Adrenal gland (tissue), 12 donors: Measurements from ENCODE around the gene PLEKHG4B. TPM values are rescaled to one million over a fixed set of nuclear protein-coding genes. Genes with fewer than 3 reads are reported as not detected.
A peak's percentile ranks its signal among the peaks of the same experiment; 100 is the strongest.
"Not testable (repeated sequence)": the region's sequence is repeated elsewhere in the genome, so short reads cannot be mapped to it uniquely, and the experiment has no call there.

Experiments
- DNase-seq, 7 donors: peaks; one replicate each; pipeline ENCODE4 v3.0.0-alpha.2; 2019 to 2020
- H3K27ac ChIP-seq, 5 donors: fragments of 200-600 bp; sonication (generic) in 4 of 5; 1 replicate in 3 of 5; 2 replicates in 2 of 5; pipeline versions ENCODE4 v1.5.1 to v1.8.0; 2016 to 2020; ENCODE audit warnings: mild to moderate bottlenecking in 1 of 5
- H3K27me3 ChIP-seq: fragments of 200-600 bp; 2 replicates; pipeline ENCODE4 v1.8.0; 2021
- H3K36me3 ChIP-seq, 2 donors: fragments of 200-600 bp; replicated peaks in 1 of 2; 1 replicate in 1 of 2; 2 replicates in 1 of 2; pipeline versions ENCODE4 v1.5.1 to v1.8.0; 2018 to 2022
- H3K4me1 ChIP-seq, 2 donors: fragments of 200-600 bp; replicated peaks in 1 of 2; 1 replicate in 1 of 2; 2 replicates in 1 of 2; pipeline versions ENCODE4 v1.5.1 to v1.8.0; 2018 to 2021
- H3K4me3 ChIP-seq, 4 donors: fragments of 200-600 bp; sonication (generic) in 3 of 4; one replicate each; pipeline ENCODE4 v1.5.1; 2016 to 2018
- H3K9me3 ChIP-seq, 3 donors: fragments of 200-600 bp; sonication (generic) in 1 of 3; replicated peaks in 1 of 3; 1 replicate in 2 of 3; 2 replicates in 1 of 3; pipeline versions ENCODE4 v1.5.1 to v1.8.0; 2016 to 2021
- POLR2A ChIP-seq, 2 donors: fragments of 450-650 bp; IDR thresholded peaks; one replicate each; pipeline ENCODE4 v1.6.1; 2017; ENCODE audit warnings: antibody characterized with exemption in 2 of 2, mild to moderate bottlenecking in 2 of 2, moderate library complexity in 1 of 2
- WGBS, 4 donors: extraction: QIAGEN DNeasy Blood & Tissue Kit in 2 of 4; methylation state at CpG; one replicate each; pipeline versions ENCODE4 v1.1.5 to v1.1.7; 2013 to 2017; 5-methylcytosine and 5-hydroxymethylcytosine counted together
- intact Hi-C, 2 donors: fragments of 100-400 bp; cut with DNase I; formaldehyde crosslinking; loops; one replicate each; pipeline versions ENCODE4 v1.14.1 to v1.15.0; 2022 to 2023
- polyA plus RNA-seq, 3 donors: library from polyadenylated mRNA; stranded (reverse); fragments of 200-250 nt in 2 of 3; fragments of 350-450 nt in 1 of 3; fragmentation: Illumina TruSeq in 1 of 3; extraction: RNeasy Lipid Tissue Mini Kit (QIAGEN cat#74804) in 1 of 3; gene quantifications; one replicate each; pipeline ENCODE4 v1.2.3, GENCODE V29; 2013 to 2014
- small RNA-seq, 2 donors: library from RNA; depleted of rRNA; stranded (forward); fragments of <200 nt; gene quantifications; one replicate each; pipeline ENCODE3, GENCODE V24; 2016
- total RNA-seq, 9 donors: library from RNA; depleted of rRNA in 4 of 9; stranded (reverse); fragments of >200 nt in 4 of 9; fragments of 120-200 nt in 1 of 9; fragmentation: NEBNext Ultra II Directional in 1 of 9; extraction: Animal tissue kit (Norgen Biotek cat#: 25700) in 1 of 9; gene quantifications; one replicate each; pipeline versions ENCODE4 v1.1.0 to v1.2.4, GENCODE V29; 2013 to 2023
- TF ChIP-seq, protein P1 (sequence below), 6 experiments: fragments of 450-650 bp in 4 of 6; fragments of 200-600 bp in 2 of 6; sonication (generic) in 1 of 6; IDR thresholded peaks; 1 replicate in 5 of 6; 2 replicates in 1 of 6; pipeline versions ENCODE4 v1.5.1 to v1.8.0; 2016 to 2021; ENCODE audit warnings: antibody characterized with exemption in 6 of 6, mild to moderate bottlenecking in 2 of 6, moderate library complexity in 1 of 6
- donor health status: healthy with polysubstance abuse.
- donor health status: Bipolar disorder and iron deficiency.
- donor health status: DM: yes; HTN: yes; CAD: no.
- donor health status: DM: no; HTN: no; CAD: no.
- donor health status: DM: no; HTN: no; CAD: no.
- donor health status: DM: yes; HTN: yes; CAD: no.

Gene PLEKHG4B
- total and polyA plus RNA-seq, 12 donors, result 0.03 to 3.4 (median 0.12) TPM

DNA sequence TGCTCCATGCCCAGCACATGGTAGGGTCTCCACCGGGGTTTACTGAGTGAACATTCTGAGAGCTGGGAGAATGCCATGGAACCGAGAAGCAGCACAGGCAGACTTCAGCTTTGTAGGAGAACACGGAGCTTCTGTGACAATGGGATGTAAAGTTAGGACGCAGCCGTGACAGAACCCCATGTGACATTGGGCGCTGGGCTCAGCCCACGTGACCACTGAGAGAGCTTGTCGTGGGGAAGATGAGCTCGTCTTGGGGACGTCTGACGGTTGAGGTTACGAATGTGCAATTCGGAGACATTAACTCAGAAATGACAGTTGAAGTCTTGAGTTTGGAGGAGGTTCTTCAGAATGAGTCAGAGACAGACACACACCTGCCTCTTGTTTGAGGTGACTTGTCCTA, 139.7 kb downstream of the PLEKHG4B start:
- TF ChIP-seq POLR2A (IDR thresholded peaks at IDR 0.05), result no peak
- TF ChIP-seq, protein P1, sequence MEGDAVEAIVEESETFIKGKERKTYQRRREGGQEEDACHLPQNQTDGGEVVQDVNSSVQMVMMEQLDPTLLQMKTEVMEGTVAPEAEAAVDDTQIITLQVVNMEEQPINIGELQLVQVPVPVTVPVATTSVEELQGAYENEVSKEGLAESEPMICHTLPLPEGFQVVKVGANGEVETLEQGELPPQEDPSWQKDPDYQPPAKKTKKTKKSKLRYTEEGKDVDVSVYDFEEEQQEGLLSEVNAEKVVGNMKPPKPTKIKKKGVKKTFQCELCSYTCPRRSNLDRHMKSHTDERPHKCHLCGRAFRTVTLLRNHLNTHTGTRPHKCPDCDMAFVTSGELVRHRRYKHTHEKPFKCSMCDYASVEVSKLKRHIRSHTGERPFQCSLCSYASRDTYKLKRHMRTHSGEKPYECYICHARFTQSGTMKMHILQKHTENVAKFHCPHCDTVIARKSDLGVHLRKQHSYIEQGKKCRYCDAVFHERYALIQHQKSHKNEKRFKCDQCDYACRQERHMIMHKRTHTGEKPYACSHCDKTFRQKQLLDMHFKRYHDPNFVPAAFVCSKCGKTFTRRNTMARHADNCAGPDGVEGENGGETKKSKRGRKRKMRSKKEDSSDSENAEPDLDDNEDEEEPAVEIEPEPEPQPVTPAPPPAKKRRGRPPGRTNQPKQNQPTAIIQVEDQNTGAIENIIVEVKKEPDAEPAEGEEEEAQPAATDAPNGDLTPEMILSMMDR (IDR thresholded peaks at IDR 0.05), result no peak
- DNase-seq, result no peak
- no peaks in the 10 kb centered on the region for H3K4me1 ChIP-seq
- no peak overlapping the region for H3K4me3 ChIP-seq
- H3K9me3 ChIP-seq, result no peaks in the 10 kb centered on the region
- H3K27me3 ChIP-seq, result no peaks in the 10 kb centered on the region
- peaks cover 0 to 90% of the 10 kb centered on the region in 2 donors for H3K36me3 ChIP-seq
- H3K27ac ChIP-seq, result no peak overlapping the region
- WGBS, 4 donors, result 89 to 90% (median 89%) methylated on average over 13 of the region's 13 CpGs
- intact Hi-C loops, result no loop called here

DNA sequence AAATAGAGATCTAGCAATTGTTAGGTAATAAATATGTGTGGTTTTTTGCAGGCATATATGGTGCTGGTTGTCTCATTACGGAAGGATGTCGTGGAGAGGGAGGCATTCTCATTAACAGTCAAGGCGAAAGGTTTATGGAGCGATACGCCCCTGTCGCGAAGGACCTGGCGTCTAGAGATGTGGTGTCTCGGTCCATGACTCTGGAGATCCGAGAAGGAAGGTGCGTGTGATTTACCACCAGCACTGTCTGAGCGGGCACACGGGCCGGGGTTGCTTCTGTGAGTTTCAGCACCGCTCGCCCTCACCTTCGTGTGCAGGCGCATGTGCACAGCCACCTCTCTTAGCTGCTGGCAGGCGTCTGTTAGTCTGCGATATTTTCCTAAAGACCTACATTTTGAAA, 141.5 kb downstream of the PLEKHG4B start:
- intact Hi-C loops, H3K4me3 ChIP-seq, H3K4me1 ChIP-seq, H3K27me3 ChIP-seq, H3K27ac ChIP-seq, DNase-seq, H3K9me3 ChIP-seq: not testable (repeated sequence)
- WGBS, 4 donors, result 95 to 96% (median 95%) methylated on average over 20 of the region's 20 CpGs
- peaks cover 0 to 84% of the 10 kb centered on the region in 2 donors for H3K36me3 ChIP-seq

DNA sequence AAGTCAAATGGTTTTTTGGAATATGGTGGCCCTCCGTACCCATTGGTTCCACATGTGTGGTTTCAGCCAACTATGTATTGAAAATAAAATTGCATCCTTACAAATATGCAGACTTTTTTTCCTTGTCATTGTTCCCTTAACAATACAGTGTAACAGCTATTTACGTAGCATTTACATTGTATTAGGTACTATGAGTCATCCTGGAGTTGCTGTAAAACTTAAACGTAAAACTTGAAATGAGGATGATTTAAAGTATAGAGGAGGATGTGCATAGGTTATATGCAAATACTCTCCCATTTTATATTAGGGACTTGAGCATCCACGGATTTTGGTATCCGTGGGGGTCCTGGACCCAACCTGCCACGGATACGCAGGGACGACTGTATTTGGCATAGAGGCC, 142.5 kb downstream of the PLEKHG4B start:
- 90 to 96% (median 94%) methylated on average over 8 of the region's 8 CpGs for WGBS, 4 donors
- H3K4me1 ChIP-seq, result no peaks in the 10 kb centered on the region
- DNase-seq, result no peak
- H3K9me3 ChIP-seq, result no peaks in the 10 kb centered on the region
- intact Hi-C loops, result no loop called here
- no peak overlapping the region for H3K27ac ChIP-seq
- H3K4me3 ChIP-seq, result no peak overlapping the region
- no peaks in the 10 kb centered on the region for H3K27me3 ChIP-seq
- TF ChIP-seq, protein P1 (IDR thresholded peaks at IDR 0.05), result no peak
- TF ChIP-seq POLR2A (IDR thresholded peaks at IDR 0.05), result no peak
- H3K36me3 ChIP-seq, result peaks cover 0 to 83% of the 10 kb centered on the region in 2 donors

- peaks cover 0 to 79% of the 10 kb centered on the region in 2 donors for H3K36me3 ChIP-seq
- intact Hi-C loops, H3K27ac ChIP-seq, H3K4me1 ChIP-seq, H3K9me3 ChIP-seq, H3K27me3 ChIP-seq, H3K4me3 ChIP-seq: not testable (repeated sequence)
- 93 to 96% (median 95%) methylated on average over 5 to 9 of the region's 9 CpGs for WGBS, 4 donors
- peak in 1 of 7 donors; percentile 13 for DNase-seq
Measured at GRCh38 chr5:235527-235926, 143.6 kb downstream of the PLEKHG4B start.

DNA sequence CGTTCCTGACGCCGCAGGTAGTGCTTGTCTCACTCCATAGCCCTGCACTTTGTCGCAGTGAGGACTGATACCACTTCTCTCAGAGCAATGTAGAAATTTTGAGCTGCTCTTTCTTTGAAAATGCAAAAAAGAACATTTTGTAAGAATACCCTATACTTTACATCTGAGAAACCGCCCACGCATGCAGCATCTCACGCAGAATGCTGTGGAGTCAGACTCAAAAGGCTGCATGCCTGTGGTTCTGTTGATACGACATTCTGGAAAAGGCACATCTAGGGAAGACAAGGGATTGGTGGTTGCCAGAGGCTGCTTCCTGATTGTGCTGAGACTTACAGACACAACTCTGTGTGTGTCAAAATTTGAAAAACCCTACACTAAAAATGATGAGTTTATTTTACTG, 146.0 kb downstream of the PLEKHG4B start:
- H3K27me3 ChIP-seq, intact Hi-C loops, H3K4me3 ChIP-seq, DNase-seq, H3K27ac ChIP-seq, H3K4me1 ChIP-seq, H3K9me3 ChIP-seq: not testable (repeated sequence)
- WGBS, 4 donors, result 95 to 97% (median 97%) methylated on average over 8 of the region's 8 CpGs
- H3K36me3 ChIP-seq, result peaks cover 0 to 79% of the 10 kb centered on the region in 2 donors

Small RNA genes lying within 50 kb of the gene (small RNA-seq; reads per million reads assigned to genes)
- gene RF00019, result 0 reads per million in 2 donors

Other genes starting within 250 kb of the PLEKHG4B start
- gene LRRC14B, start 99.3 kb downstream of the PLEKHG4B start, total RNA-seq, result under 1 TPM in 1 of 9 donors, not detected in 8; 0.11 TPM
- gene LRRC14B, start 99.3 kb downstream of the PLEKHG4B start, polyA plus RNA-seq, result not detected
- gene CCDC127, start 126.0 kb downstream of the PLEKHG4B start, total RNA-seq, result 1 to 10 TPM; 4.6 to 9.7 (median 6.8) TPM
- gene CCDC127, start 126.0 kb downstream of the PLEKHG4B start, polyA plus RNA-seq, result 1 to 10 TPM; 3.0 to 6.1 (median 3.1) TPM
- 100 to 1,000 TPM; 167 to 296 (median 212) TPM for gene SDHA, start 126.2 kb downstream of the PLEKHG4B start, total RNA-seq
- 100 to 1,000 TPM; 116 to 203 (median 182) TPM for gene SDHA, start 126.2 kb downstream of the PLEKHG4B start, polyA plus RNA-seq
- 100 to 1,000 TPM in 8 of 9 donors, 10 to 100 TPM in 1; 97.8 to 189 (median 115) TPM for gene PDCD6, start 179.5 kb downstream of the PLEKHG4B start, total RNA-seq
- 100 to 1,000 TPM; 110 to 167 (median 130) TPM for gene PDCD6, start 179.5 kb downstream of the PLEKHG4B start, polyA plus RNA-seq
- gene AHRR, start 229.5 kb downstream of the PLEKHG4B start, total RNA-seq, result 1 to 10 TPM in 5 of 9 donors, under 1 TPM in 4; 0.17 to 3.6 (median 1.0) TPM
- 1 to 10 TPM in 1 of 3 donors, under 1 TPM in 2; 0.55 to 1.6 (median 0.88) TPM for gene AHRR, start 229.5 kb downstream of the PLEKHG4B start, polyA plus RNA-seq